HEK293 (cell line): ENCODE results near the gene LYPD4.

Experiments
- CTCF ChIP-seq: fragments of 450-650 bp; formaldehyde crosslinking; IDR thresholded peaks from 2 replicates; pipeline ENCODE4 v1.5.1; 2016; ENCODE audit warnings: missing biosample characterization, missing genetic modification characterization
- GLIS1 ChIP-seq: fragments of 450-650 bp; formaldehyde crosslinking; IDR thresholded peaks from 2 replicates; pipeline ENCODE4 v1.5.1; 2016; ENCODE audit warnings: missing biosample characterization, missing genetic modification characterization
- SP7 ChIP-seq: fragments of 450-650 bp; formaldehyde crosslinking; IDR thresholded peaks from 2 replicates; pipeline ENCODE4 v1.5.1; 2016; ENCODE audit warnings: missing biosample characterization, missing genetic modification characterization
- ZBTB48 ChIP-seq: fragments of 450-650 bp; formaldehyde crosslinking; IDR thresholded peaks from 2 replicates; pipeline ENCODE4 v1.5.1; 2016; ENCODE audit warnings: missing biosample characterization, missing genetic modification characterization
- ZBTB8A ChIP-seq: fragments of 450-650 bp; formaldehyde crosslinking; IDR thresholded peaks from 2 replicates; pipeline ENCODE4 v1.5.1; 2016; ENCODE audit warnings: missing biosample characterization, missing genetic modification characterization
- ZNF280C ChIP-seq: fragments of 450-650 bp; formaldehyde crosslinking; IDR thresholded peaks from 2 replicates; pipeline ENCODE4 v1.5.1; 2016; ENCODE audit warnings: missing biosample characterization, missing genetic modification characterization
- ZNF416 ChIP-seq: fragments of 450-650 bp; formaldehyde crosslinking; IDR thresholded peaks from 2 replicates; pipeline ENCODE4 v1.5.1; 2016; ENCODE audit warnings: missing biosample characterization, missing genetic modification characterization
- ZNF580 ChIP-seq: fragments of 450-650 bp; formaldehyde crosslinking; IDR thresholded peaks from 2 replicates; pipeline ENCODE4 v1.5.1; 2016; ENCODE audit warnings: missing biosample characterization, missing genetic modification characterization
- ZNF660 ChIP-seq: fragments of 450-650 bp; IDR thresholded peaks from 2 replicates; pipeline ENCODE4 v1.5.1; 2018; ENCODE audit warnings: missing biosample characterization, mild to moderate bottlenecking, missing genetic modification characterization
- ZNF670 ChIP-seq: fragments of 450-650 bp; formaldehyde crosslinking; IDR thresholded peaks from 2 replicates; pipeline ENCODE4 v1.5.1; 2016; ENCODE audit warnings: missing biosample characterization, missing genetic modification characterization, low read depth
- ZNF692 ChIP-seq: fragments of 450-650 bp; formaldehyde crosslinking; IDR thresholded peaks from 2 replicates; pipeline ENCODE4 v1.5.1; 2016; ENCODE audit warnings: missing biosample characterization, missing genetic modification characterization
- ZNF792 ChIP-seq: fragments of 450-650 bp; formaldehyde crosslinking; IDR thresholded peaks from 2 replicates; pipeline ENCODE4 v1.5.1; 2016; ENCODE audit warnings: missing biosample characterization, missing genetic modification characterization

- peak; percentile 59; the same call in 1 of the 2 replicates for TF ChIP-seq ZBTB48
- no peak for TF ChIP-seq CTCF
- no peak for TF ChIP-seq ZBTB8A (tag by site-specific recombination)
- TF ChIP-seq SP7 = no peak
- no peak for TF ChIP-seq ZNF280C (tag by site-specific recombination)
- TF ChIP-seq GLIS1 (tag by site-specific recombination) = no peak
- no peak for TF ChIP-seq ZNF660
- no peak for TF ChIP-seq ZNF792
- TF ChIP-seq ZNF580 = no peak
- TF ChIP-seq ZNF416 (tag by site-specific recombination) = no peak
- TF ChIP-seq ZNF670 (tag by site-specific recombination) = no peak
- TF ChIP-seq ZNF692 (tag by site-specific recombination) = no peak
Observed at GRCh38 chr19:41879670-41880328, 35.3 kb upstream of the LYPD4 start.
